Inflammatory macrophage (primary cell): ENCODE measurements around the gene FES.

Experiments used
- DNase-seq, 2 donors: peaks; one replicate each; pipeline ENCODE4 v3.0.0-alpha.2; 2020 to 2022

FES gene

DNA sequence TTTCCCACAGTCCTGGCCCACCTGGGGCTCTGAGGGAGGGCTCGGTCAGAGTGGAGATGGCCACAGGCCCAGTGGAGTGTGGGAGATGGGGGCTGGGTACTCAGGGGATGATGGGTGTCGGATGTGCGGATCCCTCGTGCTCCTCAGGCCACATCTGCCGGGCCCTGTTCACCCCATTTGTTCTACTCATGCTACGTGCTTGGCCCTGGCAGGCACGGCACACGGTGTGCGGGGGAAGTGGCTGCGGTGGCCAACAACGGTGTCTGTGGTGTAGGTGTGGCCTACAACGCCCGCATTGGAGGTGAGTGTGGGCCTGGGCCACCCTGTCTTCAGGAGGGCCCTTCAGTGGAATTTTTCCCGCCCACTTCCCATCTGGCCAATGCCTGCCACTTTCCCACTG lies 7.0 kb upstream of the FES start:
- DNase-seq = no peak

DNA sequence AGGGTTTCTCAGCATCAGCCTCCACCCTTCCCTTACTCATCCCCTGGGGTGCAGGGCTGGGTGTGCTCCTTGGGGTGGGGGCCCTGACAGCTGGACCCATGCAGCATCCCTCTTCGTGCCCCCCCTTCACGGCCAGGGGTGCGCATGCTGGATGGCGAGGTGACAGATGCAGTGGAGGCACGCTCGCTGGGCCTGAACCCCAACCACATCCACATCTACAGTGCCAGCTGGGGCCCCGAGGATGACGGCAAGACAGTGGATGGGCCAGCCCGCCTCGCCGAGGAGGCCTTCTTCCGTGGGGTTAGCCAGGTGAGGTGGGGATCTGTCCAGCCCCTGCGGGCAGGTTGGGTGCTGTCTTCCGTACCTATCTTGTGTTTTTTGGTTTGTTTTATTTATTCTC lies 6.3 kb upstream of the FES start:
- no peak for DNase-seq

DNA sequence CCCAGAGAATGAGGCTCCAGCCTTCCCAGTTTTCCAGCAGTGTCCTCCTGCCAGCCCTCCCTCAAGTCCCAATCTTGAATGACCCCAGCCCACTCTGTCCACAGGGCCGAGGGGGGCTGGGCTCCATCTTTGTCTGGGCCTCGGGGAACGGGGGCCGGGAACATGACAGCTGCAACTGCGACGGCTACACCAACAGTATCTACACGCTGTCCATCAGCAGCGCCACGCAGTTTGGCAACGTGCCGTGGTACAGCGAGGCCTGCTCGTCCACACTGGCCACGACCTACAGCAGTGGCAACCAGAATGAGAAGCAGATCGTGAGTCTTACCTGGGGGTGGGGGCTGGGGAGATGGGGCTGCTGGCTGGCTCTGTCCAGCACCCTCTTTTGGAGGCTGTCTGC lies 5.6 kb upstream of the FES start:
- no peak for DNase-seq

GRCh38 chr15:90879730-90880366 lies 4.5 kb upstream of the FES start:
- no peak for DNase-seq

DNA sequence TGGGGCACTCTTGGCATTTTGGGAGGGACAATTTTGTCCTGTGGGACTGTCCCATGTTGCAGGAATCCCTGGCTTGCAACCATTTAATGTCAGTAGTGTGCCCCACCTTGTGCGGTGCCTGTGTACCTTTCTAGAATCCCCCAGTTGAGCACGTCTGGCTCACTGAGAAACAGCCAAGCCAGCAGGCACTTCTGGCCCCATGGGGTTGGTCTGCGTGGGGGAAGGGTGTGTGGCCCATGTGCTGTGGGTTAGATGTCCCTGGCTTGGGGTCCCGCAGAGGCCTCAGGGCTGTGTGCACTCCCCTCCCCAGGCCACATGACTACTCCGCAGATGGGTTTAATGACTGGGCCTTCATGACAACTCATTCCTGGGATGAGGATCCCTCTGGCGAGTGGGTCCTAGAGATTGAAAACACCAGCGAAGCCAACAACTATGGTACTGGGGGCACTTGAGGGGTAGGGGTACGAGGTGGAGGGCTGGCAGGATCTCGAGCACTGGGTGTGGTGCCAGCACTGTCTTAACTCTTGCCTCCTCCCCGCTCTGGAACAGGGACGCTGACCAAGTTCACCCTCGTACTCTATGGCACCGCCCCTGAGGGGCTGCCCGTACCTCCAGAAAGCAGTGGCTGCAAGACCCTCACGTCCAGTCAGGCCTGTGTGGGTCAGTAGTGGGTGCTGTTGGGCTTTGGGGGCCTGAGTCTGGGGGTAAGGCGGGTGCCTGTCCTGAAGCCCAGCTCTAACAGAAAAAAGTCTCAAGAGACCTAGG lies 3.7 kb upstream of the FES start:
- no peak for DNase-seq

GRCh38 chr15:90881181-90881977 lies 2.9 kb upstream of the FES start:
- DNase-seq = no peak

- DNase-seq = no peak
Observed at GRCh38 chr15:90881978-90882721, 2.2 kb upstream of the FES start.

DNA sequence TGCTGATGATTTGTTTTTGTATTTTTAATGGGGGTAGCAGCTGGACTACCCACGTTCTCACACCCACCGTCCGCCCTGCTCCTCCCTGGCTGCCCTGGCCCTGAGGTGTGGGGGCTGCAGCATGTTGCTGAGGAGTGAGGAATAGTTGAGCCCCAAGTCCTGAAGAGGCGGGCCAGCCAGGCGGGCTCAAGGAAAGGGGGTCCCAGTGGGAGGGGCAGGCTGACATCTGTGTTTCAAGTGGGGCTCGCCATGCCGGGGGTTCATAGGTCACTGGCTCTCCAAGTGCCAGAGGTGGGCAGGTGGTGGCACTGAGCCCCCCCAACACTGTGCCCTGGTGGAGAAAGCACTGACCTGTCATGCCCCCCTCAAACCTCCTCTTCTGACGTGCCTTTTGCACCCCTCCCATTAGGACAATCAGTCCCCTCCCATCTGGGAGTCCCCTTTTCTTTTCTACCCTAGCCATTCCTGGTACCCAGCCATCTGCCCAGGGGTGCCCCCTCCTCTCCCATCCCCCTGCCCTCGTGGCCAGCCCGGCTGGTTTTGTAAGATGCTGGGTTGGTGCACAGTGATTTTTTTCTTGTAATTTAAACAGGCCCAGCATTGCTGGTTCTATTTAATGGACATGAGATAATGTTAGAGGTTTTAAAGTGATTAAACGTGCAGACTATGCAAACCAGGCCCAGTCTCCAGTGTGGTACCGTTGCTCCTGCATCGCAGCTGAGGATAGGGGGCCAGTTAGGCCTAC lies 1.4 kb upstream of the FES start:
- DNase-seq = no peak

GRCh38 chr15:90883526-90883975 lies 753 bp upstream of the FES start:
- no peak for DNase-seq

DNA sequence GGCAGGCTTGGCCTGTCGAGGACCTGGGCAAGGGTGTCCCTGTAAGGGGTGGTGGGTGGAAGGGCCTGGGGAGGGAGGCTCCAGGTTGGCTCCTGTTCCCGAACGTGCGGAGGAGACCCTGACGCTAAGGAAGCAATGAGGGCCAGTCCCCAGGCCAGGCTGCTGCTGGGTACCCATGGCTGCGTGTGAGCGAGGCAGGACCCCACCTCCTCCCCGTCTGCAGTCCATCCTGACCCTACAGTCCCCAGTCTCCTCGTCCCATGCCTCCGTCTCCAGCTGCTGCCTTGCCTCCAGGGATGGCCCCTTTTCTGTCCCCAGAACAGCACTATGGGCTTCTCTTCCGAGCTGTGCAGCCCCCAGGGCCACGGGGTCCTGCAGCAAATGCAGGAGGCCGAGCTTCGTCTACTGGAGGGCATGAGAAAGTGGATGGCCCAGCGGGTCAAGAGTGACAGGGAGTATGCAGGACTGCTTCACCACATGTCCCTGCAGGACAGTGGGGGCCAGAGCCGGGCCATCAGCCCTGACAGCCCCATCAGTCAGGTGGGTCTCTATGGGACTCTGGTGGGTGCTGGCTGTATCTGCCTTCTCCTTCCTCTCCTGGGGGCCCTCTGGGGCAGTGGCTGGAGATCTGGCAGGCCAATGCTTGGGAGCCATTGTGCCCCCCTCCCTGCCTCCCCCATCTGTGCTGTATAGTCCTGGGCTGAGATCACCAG lies 571 bp downstream of the FES start:
- no peak for DNase-seq

GRCh38 chr15:90885432-90886290 lies 1.4 kb downstream of the FES start:
- DNase-seq = peak; percentile 88 to 92

GRCh38 chr15:90886291-90886614 lies 1.9 kb downstream of the FES start:
- DNase-seq = no peak

DNA sequence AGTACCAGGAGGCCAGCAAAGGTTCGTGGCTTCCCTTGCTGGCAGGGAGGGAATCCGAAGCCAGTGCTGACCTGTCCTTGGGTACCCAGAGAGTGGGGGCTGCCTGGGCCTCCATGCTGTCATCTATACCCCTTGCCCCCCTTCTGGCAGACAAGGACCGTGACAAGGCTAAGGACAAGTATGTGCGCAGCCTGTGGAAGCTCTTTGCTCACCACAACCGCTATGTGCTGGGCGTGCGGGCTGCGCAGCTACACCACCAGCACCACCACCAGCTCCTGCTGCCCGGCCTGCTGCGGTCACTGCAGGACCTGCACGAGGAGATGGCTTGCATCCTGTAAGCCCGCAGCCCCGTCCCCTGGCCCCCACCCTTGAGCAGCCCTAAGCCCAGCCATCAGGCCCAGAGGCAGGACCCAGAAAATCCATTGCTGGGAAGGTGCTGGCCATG lies 2.8 kb downstream of the FES start:
- DNase-seq = no peak

GRCh38 chr15:90889313-90889730 lies 5.0 kb downstream of the FES start:
- no peak for DNase-seq

DNA sequence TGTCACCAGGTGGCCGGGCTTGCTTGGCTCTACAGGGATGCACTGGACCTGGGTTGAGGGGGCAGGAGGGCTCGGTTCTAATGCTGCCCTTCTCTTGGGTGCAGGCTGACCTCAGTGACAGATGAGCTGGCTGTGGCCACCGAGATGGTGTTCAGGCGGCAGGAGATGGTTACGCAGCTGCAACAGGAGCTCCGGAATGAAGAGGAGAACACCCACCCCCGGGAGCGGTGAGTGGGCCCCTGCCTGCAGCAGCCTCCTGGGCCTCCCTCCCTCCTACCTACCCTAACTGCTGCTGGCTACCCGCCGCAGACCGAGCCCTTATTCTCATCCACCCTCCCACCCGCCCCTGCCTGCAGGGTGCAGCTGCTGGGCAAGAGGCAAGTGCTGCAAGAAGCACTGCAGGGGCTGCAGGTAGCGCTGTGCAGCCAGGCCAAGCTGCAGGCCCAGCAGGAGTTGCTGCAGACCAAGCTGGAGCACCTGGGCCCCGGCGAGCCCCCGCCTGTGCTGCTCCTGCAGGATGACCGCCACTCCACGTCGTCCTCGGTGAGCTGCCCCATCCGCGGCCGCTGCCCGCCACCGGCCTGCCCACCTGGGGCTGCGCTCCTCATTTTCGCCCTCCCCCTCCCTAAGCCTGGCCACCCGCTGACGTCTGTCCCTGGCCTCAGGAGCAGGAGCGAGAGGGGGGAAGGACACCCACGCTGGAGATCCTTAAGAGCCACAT lies 5.6 kb downstream of the FES start:
- DNase-seq = no peak

GRCh38 chr15:90890839-90891238 lies 6.5 kb downstream of the FES start:
- DNase-seq = no peak

- DNase-seq = no peak
Observed at GRCh38 chr15:90891346-90891949, 7.1 kb downstream of the FES start.

DNA sequence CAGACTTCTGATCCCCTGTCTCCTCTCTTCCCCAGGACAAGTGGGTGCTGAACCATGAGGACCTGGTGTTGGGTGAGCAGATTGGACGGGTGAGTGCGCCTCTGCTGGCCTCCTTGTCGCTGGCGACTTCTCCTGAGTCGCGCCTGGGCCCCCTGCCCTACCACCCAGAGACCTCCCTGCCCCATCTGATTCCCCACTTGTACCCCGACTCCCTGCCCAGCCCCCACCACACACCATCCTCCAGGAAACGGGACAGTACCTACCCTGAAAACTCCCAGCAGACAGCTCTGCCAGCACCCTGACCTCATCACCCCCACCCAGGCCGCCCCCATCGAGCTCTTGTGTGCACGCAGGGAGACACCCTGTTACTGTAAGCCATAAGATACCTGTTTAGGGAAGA lies 7.7 kb downstream of the FES start:
- DNase-seq = no peak

DNA sequence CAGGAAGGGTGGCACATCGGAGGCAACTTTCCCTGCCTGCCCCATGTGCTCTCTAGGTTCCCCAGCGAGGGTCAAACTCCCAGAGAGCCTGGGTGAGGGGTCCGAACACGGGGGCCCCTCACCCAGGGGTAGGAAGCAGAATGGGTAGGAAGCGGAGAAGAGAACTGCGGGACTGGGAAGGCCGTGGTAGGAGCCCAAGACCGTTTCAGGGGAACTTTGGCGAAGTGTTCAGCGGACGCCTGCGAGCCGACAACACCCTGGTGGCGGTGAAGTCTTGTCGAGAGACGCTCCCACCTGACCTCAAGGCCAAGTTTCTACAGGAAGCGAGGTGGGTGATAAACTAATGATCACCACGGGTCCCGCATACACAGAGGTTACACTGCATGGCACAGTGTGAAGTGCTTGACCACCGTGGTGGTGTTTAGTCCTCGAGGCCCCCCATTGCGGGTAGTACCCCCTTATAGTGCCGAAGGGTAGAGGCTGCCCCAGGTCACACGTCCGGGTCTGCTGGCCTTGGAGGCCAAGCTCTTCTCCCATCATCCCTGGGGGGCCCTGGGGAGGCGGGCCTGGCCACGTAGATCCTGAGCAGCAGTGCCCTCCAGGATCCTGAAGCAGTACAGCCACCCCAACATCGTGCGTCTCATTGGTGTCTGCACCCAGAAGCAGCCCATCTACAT lies 8.3 kb downstream of the FES start:
- DNase-seq = no peak
